Naive thymus-derived CD4-positive, alpha-beta T cell (primary cell): Measurements from ENCODE around the gene P2RY4. TPM values are rescaled to one million over a fixed set of nuclear protein-coding genes. Genes with fewer than 3 reads are reported as not detected.

Source experiments
- polyA plus RNA-seq, 2 donors: library from polyadenylated mRNA; unstranded; fragments of 300-500 nt; fragmentation: Illumina TruSeq; gene quantifications; one replicate each; pipeline ENCODE4 v1.2.3, GENCODE V29; 2021
- total RNA-seq, 6 experiments: library from RNA in 5 of 6; stranded (reverse) in 5 of 6; gene quantifications; 1 replicate in 5 of 6; 2 replicates in 1 of 6; pipeline ENCODE4 v1.2.3 and lab custom pipeline; 2021 to 2026

P2RY4 gene
- total and polyA plus RNA-seq, 7 experiments from 2014 or later, result 0.22 to 0.74 (median 0.39) TPM; not detected in 2

Other genes with a start within 250 kb of the P2RY4 start
- not detected for gene AWAT2, start 210.3 kb downstream of the P2RY4 start, total RNA-seq
- not detected for gene AWAT2, start 210.3 kb downstream of the P2RY4 start, polyA plus RNA-seq
- not detected for gene OTUD6A, start 197.7 kb downstream of the P2RY4 start, total RNA-seq
- gene OTUD6A, start 197.7 kb downstream of the P2RY4 start, polyA plus RNA-seq, result not detected
- gene IGBP1, start 126.8 kb downstream of the P2RY4 start, total RNA-seq, result 10 to 100 TPM; 46.7 to 70.1 (median 58.9) TPM
- gene IGBP1, start 126.8 kb downstream of the P2RY4 start, polyA plus RNA-seq, result 10 to 100 TPM; 63.8 to 66.8 TPM
- not detected for gene DGAT2L6, start 82.7 kb downstream of the P2RY4 start, total RNA-seq
- not detected for gene DGAT2L6, start 82.7 kb downstream of the P2RY4 start, polyA plus RNA-seq
- not detected for gene AWAT1, start 25.5 kb downstream of the P2RY4 start, total RNA-seq
- not detected for gene AWAT1, start 25.5 kb downstream of the P2RY4 start, polyA plus RNA-seq
- gene ARR3, start 8.1 kb upstream of the P2RY4 start, total RNA-seq, result not detected
- gene ARR3, start 8.1 kb upstream of the P2RY4 start, polyA plus RNA-seq, result not detected
- gene RAB41, start 22.0 kb upstream of the P2RY4 start, total RNA-seq, result not detected
- gene RAB41, start 22.0 kb upstream of the P2RY4 start, polyA plus RNA-seq, result not detected
- gene PDZD11, start 29.7 kb upstream of the P2RY4 start, total RNA-seq, result 10 to 100 TPM in 4 of 5 experiments, 1 to 10 TPM in 1; 5.9 to 34.1 (median 10.8) TPM
- 10 to 100 TPM; 25.6 to 36.7 TPM for gene PDZD11, start 29.7 kb upstream of the P2RY4 start, polyA plus RNA-seq
- gene KIF4A, start 29.9 kb upstream of the P2RY4 start, total RNA-seq, result 10 to 100 TPM in 1 of 5 experiments, under 1 TPM in 3, not detected in 1; 0.20 to 26.5 (median 0.21) TPM
- not detected for gene KIF4A, start 29.9 kb upstream of the P2RY4 start, polyA plus RNA-seq
- under 1 TPM in 1 of 5 experiments, not detected in 4; 0.29 TPM for gene GDPD2, start 163.1 kb upstream of the P2RY4 start, total RNA-seq
- gene GDPD2, start 163.1 kb upstream of the P2RY4 start, polyA plus RNA-seq, result not detected
- 10 to 100 TPM in 1 of 5 experiments, 1 to 10 TPM in 4; 4.1 to 24.5 (median 5.5) TPM for gene DLG3, start 184.6 kb upstream of the P2RY4 start, total RNA-seq
- gene DLG3, start 184.6 kb upstream of the P2RY4 start, polyA plus RNA-seq, result 1 to 10 TPM; 3.8 to 4.2 TPM